ENCODE results near the gene ZNF74.
"Not testable (repeated sequence)": the region's sequence is repeated elsewhere in the genome, so short reads cannot be mapped to it uniquely, and the experiment has no call there.

DNA sequence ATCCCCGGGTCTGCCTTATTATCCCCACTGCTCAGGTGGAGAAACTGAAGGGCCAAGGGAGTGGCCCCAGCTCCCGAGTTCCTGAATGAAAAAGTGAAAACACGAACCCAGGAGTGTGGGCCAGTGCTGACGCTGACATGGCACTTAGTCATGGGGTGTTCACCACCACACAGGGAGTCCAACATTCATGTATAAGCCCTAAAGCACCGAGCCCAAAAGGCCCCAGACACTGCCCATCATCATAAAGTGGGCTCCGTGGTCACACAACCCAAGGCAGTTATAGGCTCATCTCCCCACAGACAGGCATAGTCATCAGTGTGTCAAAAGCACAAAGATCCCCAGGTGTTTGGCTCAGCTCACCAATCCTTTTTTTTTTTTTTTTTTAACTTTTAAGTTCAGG is 41.4 kb upstream of the ZNF74 start:
- not testable (repeated sequence) for TF ChIP-seq POLR2A (IDR thresholded peaks at IDR 0.05)
- TF ChIP-seq, protein P1, sequence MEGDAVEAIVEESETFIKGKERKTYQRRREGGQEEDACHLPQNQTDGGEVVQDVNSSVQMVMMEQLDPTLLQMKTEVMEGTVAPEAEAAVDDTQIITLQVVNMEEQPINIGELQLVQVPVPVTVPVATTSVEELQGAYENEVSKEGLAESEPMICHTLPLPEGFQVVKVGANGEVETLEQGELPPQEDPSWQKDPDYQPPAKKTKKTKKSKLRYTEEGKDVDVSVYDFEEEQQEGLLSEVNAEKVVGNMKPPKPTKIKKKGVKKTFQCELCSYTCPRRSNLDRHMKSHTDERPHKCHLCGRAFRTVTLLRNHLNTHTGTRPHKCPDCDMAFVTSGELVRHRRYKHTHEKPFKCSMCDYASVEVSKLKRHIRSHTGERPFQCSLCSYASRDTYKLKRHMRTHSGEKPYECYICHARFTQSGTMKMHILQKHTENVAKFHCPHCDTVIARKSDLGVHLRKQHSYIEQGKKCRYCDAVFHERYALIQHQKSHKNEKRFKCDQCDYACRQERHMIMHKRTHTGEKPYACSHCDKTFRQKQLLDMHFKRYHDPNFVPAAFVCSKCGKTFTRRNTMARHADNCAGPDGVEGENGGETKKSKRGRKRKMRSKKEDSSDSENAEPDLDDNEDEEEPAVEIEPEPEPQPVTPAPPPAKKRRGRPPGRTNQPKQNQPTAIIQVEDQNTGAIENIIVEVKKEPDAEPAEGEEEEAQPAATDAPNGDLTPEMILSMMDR (IDR thresholded peaks at IDR 0.05): not testable (repeated sequence)

All from suprapubic skin (tissue), 3 donors.